Measurements from ENCODE around the gene IL17B.

IL17B gene

GRCh38 chr5:149380466-149381121 is 1.5 kb upstream of the IL17B start:
- no peak overlapping the region for H3K4me3 ChIP-seq (ENCODE audit: low read depth, low read length)

- H3K4me3 ChIP-seq (ENCODE audit: low read depth, low read length), result no peak overlapping the region
Observed at GRCh38 chr5:149379818-149380374, 804 bp upstream of the IL17B start.

- H3K4me3 ChIP-seq (ENCODE audit: low read depth, low read length), result no peak overlapping the region
Observed at GRCh38 chr5:149378241-149378820, 761 bp downstream of the IL17B start.

GRCh38 chr5:149376711-149377447 is 2.2 kb downstream of the IL17B start:
- no peak overlapping the region for H3K4me3 ChIP-seq (ENCODE audit: low read depth, low read length)

- no peak overlapping the region for H3K4me3 ChIP-seq (ENCODE audit: low read depth, low read length)
Observed at GRCh38 chr5:149376104-149376503, 3.0 kb downstream of the IL17B start.

GRCh38 chr5:149375434-149375833 is 3.7 kb downstream of the IL17B start:
- H3K4me3 ChIP-seq (ENCODE audit: low read depth, low read length), result no peak overlapping the region

GRCh38 chr5:149374801-149375200 is 4.3 kb downstream of the IL17B start:
- H3K4me3 ChIP-seq (ENCODE audit: low read depth, low read length), result no peak overlapping the region

GRCh38 chr5:149374303-149374702 is 4.8 kb downstream of the IL17B start:
- H3K4me3 ChIP-seq (ENCODE audit: low read depth, low read length), result no peak overlapping the region

GRCh38 chr5:149372932-149373331 is 6.2 kb downstream of the IL17B start:
- H3K4me3 ChIP-seq (ENCODE audit: low read depth, low read length), result no peak overlapping the region

GRCh38 chr5:149372076-149372795 is 6.9 kb downstream of the IL17B start:
- H3K4me3 ChIP-seq (ENCODE audit: low read depth, low read length), result no peak overlapping the region

GRCh38 chr5:149371296-149371962 is 7.7 kb downstream of the IL17B start:
- H3K4me3 ChIP-seq (ENCODE audit: low read depth, low read length), result no peak overlapping the region

- H3K4me3 ChIP-seq (ENCODE audit: low read depth, low read length), result no peak overlapping the region
Observed at GRCh38 chr5:149370878-149371277, 8.2 kb downstream of the IL17B start.

GRCh38 chr5:149367972-149368645 is 11.0 kb downstream of the IL17B start:
- no peak overlapping the region for H3K4me3 ChIP-seq (ENCODE audit: low read depth, low read length)

- no peak overlapping the region for H3K4me3 ChIP-seq (ENCODE audit: low read depth, low read length)
Observed at GRCh38 chr5:149367249-149367971, 11.7 kb downstream of the IL17B start.

GRCh38 chr5:149366169-149366729 is 12.8 kb downstream of the IL17B start:
- H3K4me3 ChIP-seq (ENCODE audit: low read depth, low read length), result no peak overlapping the region

GRCh38 chr5:149365418-149365817 is 13.7 kb downstream of the IL17B start:
- H3K4me3 ChIP-seq (ENCODE audit: low read depth, low read length), result no peak overlapping the region

- H3K4me3 ChIP-seq (ENCODE audit: low read depth, low read length), result no peak overlapping the region
Observed at GRCh38 chr5:149364719-149365118, 14.4 kb downstream of the IL17B start.

- no peak overlapping the region for H3K4me3 ChIP-seq (ENCODE audit: low read depth, low read length)
Observed at GRCh38 chr5:149363936-149364335, 15.2 kb downstream of the IL17B start.

GRCh38 chr5:149363358-149363757 is 15.7 kb downstream of the IL17B start:
- H3K4me3 ChIP-seq (ENCODE audit: low read depth, low read length), result no peak overlapping the region

Data from iPS-11a (cell line).